A549 (cell line): ENCODE results near the gene AUH.

Experiments
- CTCF ChIP-seq: fragments of >200 bp; sonication (Bioruptor Twin); formaldehyde crosslinking; IDR thresholded peaks from 3 replicates; pipeline ENCODE4 v1.5.1; 2016
- ELK1 ChIP-seq: fragments of 150-350 bp; IDR thresholded peaks from 2 replicates; pipeline ENCODE4 v1.6.1; 2014; ENCODE audit warnings: low read depth, mild to moderate bottlenecking, low read length
- HOXA7 ChIP-seq: fragments of 250-450 bp; sonication (Bioruptor Pico); IDR thresholded peaks from 2 replicates; pipeline ENCODE4 v1.5.0; 2020; ENCODE audit warnings: mild to moderate bottlenecking, moderate library complexity
- MAFK ChIP-seq: fragments of 450-650 bp; IDR thresholded peaks from 2 replicates; pipeline ENCODE4 v1.6.1; 2014; ENCODE audit not compliant: partially characterized antibody
- PBX3 ChIP-seq: IDR thresholded peaks from 2 replicates; pipeline ENCODE4 v1.6.1; 2012
- SMC3 ChIP-seq: fragments of >200 bp; sonication (Bioruptor Twin); formaldehyde crosslinking; IDR thresholded peaks from 3 replicates; pipeline ENCODE4 v1.6.1; 2018; ENCODE audit warnings: inconsistent platforms

- no peak for TF ChIP-seq ELK1
- no peak for TF ChIP-seq SMC3
- no peak for TF ChIP-seq PBX3
- no peak for TF ChIP-seq CTCF
- no peak for TF ChIP-seq HOXA7 (CRISPR knock-in tag)
- no peak for TF ChIP-seq MAFK
These were observed 183.9 kb downstream of the AUH start for GRCh38 chr9:91177661-91178280.
